NCI-H526 treated with DMSO at 0.1 percent for 48 hours (cell line): ENCODE data around the gene IL33.

Experiments
- DNase-seq: peaks from one replicate; lab custom pipeline; 2025; lab: John Stamatoyannopoulos, UW

The IL33 gene

DNA sequence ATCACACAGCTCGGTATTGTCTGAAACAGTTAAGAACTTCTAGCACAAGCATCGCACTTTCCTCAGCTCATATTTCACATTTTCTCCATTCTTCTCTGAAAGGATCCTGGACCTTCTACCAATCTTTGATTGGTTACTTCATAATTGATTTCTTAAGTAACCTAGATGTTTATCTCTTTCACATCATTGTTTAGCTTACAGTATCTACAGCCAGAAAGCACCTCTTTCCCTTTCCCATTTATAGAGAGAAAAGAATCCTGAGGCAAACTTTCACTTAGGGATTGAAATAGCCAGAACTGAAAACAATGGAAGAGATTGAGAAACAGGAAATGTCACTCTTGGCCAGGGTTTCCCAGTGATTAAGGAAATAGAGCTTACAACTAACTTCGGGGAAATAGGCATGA lies 2.5 kb downstream of the IL33 start:
- no peak for DNase-seq

DNA sequence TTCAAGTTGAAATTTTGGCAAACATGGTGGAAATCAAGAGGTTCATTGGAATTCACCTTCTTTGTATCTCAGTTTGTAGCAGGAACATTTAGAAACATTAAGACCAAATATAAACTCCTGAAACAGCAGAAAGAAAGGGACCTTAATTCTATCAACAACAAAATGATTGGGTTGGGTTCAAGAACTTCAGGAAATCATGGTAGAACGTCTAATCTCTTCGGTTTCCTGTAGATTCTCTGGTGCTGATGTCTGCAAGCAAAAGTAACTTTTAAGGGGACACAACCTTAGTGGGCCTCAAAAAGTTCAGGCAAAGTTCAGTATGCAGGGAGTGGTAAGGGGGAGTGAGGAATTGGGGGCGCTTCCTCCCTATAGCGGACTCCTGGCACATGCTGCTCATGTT lies 3.4 kb downstream of the IL33 start:
- DNase-seq = no peak

GRCh38 chr9:6219981-6220380 lies 4.4 kb downstream of the IL33 start:
- DNase-seq = no peak

DNA sequence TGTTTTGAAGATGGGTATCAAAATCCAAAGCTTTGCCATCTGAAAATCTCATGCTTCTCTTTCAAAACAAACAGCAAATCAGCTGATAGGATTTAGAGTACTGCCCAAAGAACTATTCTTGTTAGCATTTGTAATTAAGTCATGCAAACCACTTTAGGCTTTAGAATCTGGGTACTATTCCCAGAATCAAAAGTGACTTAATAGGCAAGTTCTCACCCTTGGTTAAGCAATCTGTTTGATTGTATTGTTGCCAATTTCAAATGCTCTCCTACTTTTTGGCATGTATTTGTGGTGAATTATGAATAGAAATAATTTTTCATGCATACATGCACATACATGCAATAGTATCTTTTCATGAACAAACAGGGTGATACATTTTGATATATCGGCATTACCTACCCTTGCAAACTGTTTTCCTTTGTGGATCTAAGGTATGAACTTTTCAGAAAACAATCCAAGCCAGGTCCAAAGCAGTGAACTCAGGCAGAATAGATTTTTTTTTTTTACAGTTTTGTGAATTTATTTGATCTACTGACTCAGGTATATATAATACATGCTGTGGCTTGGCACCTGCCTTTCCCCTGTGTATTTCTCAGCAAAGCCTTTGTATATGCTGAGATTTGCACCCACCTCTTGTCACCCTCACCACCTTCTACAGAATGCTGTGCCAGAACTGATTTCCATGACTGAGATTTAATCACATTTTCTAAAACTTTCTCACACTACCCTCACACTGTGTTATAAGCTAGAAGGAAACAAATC lies 9.0 kb downstream of the IL33 start:
- no peak for DNase-seq

GRCh38 chr9:6226696-6227095 lies 11.1 kb downstream of the IL33 start:
- peak; percentile 74 for DNase-seq

GRCh38 chr9:6229186-6229585 lies 13.6 kb downstream of the IL33 start:
- no peak for DNase-seq

DNA sequence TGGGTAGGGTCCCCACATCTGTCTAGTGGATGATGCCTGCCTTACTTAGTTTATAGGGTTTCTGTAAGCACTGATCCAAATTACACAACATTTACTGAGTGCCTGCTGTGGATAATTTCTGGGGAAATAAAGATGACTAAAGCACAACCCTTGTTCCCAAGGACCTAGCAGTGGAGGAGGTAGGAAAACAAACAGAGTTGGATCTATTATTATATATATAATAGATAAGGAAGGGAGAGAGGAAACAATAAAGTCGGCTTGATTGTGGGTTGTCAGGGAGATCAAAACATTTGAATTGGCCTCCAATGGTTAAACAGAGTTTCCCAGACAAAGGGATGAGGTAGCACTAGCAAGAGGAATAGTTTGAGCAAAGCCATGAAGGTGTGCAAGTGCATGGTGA lies 14.0 kb downstream of the IL33 start:
- DNase-seq = no peak

DNA sequence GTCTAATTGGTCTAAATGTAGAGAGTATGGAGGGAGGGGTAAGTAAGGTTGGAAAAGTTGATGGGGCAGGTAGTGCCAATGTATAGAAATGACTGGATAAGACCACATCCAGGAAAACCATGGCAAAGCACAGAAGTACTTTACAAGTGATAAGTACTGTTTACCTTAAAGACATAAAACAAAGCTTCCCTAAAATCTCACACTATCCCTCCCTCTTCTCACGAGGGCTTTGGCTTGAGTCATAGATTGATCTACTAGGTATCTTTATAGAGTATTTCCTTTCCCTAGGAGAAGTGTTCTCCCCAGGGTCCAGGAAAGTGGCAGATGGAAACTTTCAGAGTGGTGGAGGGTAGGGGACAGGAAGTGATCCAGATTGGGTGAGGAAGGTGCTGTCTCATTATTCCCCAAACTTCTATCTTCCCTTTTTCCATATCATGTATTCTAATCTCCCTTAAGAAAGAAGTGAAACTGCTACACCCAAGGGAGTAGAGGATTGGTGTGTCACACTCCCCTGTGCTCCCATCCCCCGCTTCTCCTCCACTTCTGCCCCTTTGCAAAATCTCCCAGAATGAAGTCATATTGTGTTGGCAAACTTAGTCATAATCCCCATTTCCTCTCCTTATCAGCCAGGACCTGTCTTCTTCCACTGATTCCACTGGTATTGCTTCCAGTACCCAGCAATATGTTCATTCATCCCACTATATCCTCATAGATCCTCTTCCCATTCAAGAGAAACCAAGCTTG lies 14.6 kb downstream of the IL33 start:
- no peak for DNase-seq

GRCh38 chr9:6232336-6232945 lies 16.8 kb downstream of the IL33 start:
- no peak for DNase-seq

DNA sequence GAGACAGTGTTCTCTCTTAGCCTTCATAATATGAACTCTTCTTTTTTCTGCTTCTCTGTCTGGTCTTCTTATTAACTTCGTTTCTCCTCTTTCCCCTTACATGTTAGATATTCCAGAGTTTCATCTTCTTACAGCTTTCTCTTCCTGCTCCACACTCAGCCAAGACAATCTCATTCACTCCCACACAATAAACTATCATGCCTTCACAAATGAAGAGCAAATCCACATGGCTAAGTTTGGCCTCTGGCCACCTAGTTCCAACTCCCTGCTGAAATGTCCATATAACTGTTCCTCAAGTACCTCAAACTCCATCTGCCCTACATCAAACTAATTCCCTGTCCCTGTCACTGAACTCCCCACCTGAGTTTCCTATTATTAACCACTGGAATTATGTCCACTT lies 18.4 kb downstream of the IL33 start:
- DNase-seq = no peak

DNA sequence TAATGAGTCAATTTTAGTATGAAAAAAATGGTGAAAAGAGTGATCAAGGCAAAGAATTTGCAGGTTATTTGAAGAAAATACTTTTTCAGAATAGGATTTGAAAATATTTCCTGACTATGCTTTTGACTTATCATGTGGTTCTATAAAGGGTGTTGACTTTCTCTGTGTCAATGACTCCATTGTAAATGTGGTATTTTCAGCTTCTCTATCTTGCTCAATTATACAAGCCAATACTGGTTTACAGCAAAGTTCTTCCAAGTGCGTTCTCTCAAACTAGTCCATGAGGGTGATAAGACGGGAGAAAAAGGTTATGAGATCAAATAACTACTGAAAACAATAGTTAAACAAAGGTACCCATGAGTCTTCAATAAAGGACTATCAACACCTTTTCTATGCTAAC lies 21.7 kb downstream of the IL33 start:
- DNase-seq = no peak

DNA sequence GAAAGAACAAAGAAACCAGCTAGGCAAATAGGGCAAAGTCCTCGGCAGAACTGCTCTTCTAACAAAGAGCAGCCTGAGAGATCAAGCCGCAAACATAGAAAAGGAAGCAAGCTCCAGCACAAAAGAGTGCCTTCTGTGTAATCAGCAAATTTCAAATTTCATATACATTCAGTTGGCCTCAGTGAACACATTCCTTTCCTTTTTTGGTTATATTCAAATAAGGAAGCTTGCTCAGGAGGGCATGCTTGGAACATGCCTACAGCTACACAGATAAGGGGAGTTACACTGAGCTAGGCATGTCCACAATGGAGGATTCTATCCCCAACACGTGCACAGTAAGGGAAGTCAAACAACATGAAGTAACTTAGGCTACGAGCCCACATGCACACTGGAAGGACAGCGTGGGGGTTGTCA lies 23.4 kb downstream of the IL33 start:
- no peak for DNase-seq

DNA sequence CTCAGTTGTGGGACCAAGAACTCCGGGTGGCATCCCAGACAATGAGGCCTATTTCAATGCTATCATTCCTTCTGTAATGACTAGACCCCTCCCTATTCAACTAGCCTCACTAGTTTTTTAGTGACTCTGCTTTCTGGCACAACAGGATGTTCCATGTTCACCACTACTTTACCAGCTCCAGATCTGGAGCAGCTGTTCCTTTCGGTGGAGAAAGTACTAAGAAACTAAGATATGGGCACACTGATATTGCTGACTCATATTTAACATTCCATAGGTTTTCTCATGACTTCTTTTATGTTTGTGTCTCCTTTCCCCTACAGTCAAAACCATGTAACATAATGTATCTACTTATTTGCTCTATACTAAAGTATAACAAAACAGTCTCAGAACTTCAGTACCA lies 24.1 kb downstream of the IL33 start:
- DNase-seq = no peak

- DNase-seq = no peak
These were observed 28.1 kb downstream of the IL33 start for GRCh38 chr9:6243746-6244145.

DNA sequence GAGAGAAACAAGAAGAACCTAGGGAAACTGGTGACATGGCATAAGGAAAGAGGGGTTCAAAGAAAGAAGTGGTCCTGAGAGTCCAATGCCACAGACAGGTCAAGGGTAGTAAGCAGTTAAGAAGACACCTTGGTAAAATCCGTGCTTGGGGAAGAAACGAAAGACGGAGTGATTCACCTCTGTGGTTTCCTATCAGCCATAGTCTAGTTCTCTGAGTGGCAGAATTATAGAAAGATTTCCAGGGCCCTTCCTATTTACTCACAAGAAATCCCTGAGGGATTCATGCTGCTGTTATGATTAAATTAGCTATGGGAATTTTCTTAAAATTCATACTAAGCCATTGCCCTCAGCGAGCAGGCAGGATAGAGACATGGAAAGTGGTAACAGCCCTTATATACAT lies 31.7 kb downstream of the IL33 start:
- no peak for DNase-seq

GRCh38 chr9:6268826-6269397 lies 53.3 kb downstream of the IL33 start:
- DNase-seq = no peak

DNA sequence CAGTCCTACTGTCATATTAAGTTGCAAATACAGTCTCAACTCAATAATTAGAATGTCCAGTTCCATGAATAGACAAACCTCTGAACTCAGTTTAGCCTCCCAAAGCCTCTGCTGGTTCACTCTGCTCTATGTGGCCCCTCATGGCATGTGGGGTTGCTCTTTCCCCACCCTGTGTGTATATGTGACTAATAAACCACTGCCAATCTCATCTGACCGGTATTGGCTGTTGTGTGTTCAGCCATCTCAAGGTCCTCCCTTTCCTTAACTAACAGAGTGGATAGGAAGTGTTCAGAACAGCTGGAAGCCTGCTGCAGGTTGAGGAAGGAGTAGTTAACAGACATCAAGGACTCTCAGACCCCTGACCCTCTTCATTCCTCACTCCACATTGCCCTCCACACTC lies 55.3 kb downstream of the IL33 start:
- DNase-seq = no peak

GRCh38 chr9:6271508-6272228 lies 56.1 kb downstream of the IL33 start:
- DNase-seq = no peak

GRCh38 chr9:6272229-6272598 lies 56.6 kb downstream of the IL33 start:
- DNase-seq = no peak

DNA sequence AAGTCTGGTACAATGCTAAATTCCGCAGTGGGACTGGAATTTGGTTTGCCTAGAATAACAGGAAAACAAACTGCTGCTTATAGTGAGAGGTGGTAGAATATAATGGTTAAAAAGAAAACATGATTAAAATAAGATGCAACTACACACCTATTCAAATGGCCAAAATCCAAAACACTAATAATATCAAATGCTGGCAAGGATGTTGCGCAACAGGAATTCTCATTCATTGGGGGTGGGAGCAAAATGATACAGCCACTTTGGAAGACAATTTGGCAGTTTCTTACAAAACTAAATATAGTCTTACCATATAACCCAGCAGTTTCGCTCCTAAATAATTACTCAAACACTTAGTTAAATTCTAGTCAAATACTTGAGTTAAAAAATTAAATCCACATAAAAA lies 61.8 kb downstream of the IL33 start:
- DNase-seq = no peak

GRCh38 chr9:6301858-6302257 lies 86.3 kb downstream of the IL33 start:
- no peak for DNase-seq

- DNase-seq = no peak
These were observed 86.8 kb downstream of the IL33 start for GRCh38 chr9:6302417-6302816.
